Mucosa of gallbladder (tissue), 1 donor: ENCODE data around the gene DNER. TPM values are rescaled to one million over a fixed set of nuclear protein-coding genes. Genes with fewer than 3 reads are reported as not detected.
"Not testable (repeated sequence)": the region's sequence is repeated elsewhere in the genome, so short reads cannot be mapped to it uniquely, and the experiment has no call there.

Experiments
- DNase-seq: peaks from one replicate; pipeline ENCODE4 v3.0.0-alpha.2; 2020; ENCODE audit warnings: low spot score
- total RNA-seq: library from RNA; stranded (reverse); gene quantifications from one replicate; pipeline ENCODE4 v1.2.1, GENCODE V29; 2021
- donor health status: DM: no; HTN: no; CAD: no.

DNER gene
- 0.43 TPM for total RNA-seq

GRCh38 chr2:229714080-229714735 lies at the start of gene DNER:
Gene DNER, minus strand, starts transcription at chr2:229714555. Its CDS starts 132 bp downstream, at chr2:229714423.
- DNase-seq, result no peak

- no peak for DNase-seq
These were observed 47.3 kb upstream of the DNER start for GRCh38 chr2:229761663-229762062.

- not testable (repeated sequence) for DNase-seq
These were observed 43.1 kb upstream of the DNER start for GRCh38 chr2:229757462-229757861.

- DNase-seq, result no peak
These were observed 38.8 kb upstream of the DNER start for GRCh38 chr2:229752970-229753729.

- DNase-seq, result no peak
These were observed 35.4 kb upstream of the DNER start for GRCh38 chr2:229749779-229750178.

- no peak for DNase-seq
These were observed 34.6 kb upstream of the DNER start for GRCh38 chr2:229748950-229749349.

GRCh38 chr2:229742691-229743090 lies 28.3 kb upstream of the DNER start:
- DNase-seq, result not testable (repeated sequence)

GRCh38 chr2:229740279-229740678 lies 25.9 kb upstream of the DNER start:
- DNase-seq, result no peak

- no peak for DNase-seq
These were observed 23.8 kb upstream of the DNER start for GRCh38 chr2:229738024-229738625.

GRCh38 chr2:229734410-229734809 lies 20.1 kb upstream of the DNER start:
- no peak for DNase-seq

- DNase-seq, result no peak
These were observed 19.4 kb upstream of the DNER start for GRCh38 chr2:229733611-229734245.

GRCh38 chr2:229732897-229733296 lies 18.5 kb upstream of the DNER start:
- no peak for DNase-seq

- DNase-seq, result no peak
These were observed 17.6 kb upstream of the DNER start for GRCh38 chr2:229731916-229732315.

GRCh38 chr2:229731363-229731762 lies 17.0 kb upstream of the DNER start:
- no peak for DNase-seq

GRCh38 chr2:229728370-229728769 lies 14.0 kb upstream of the DNER start:
- no peak for DNase-seq

- DNase-seq, result no peak
These were observed 12.3 kb upstream of the DNER start for GRCh38 chr2:229726643-229727042.

- DNase-seq, result no peak
These were observed 11.6 kb upstream of the DNER start for GRCh38 chr2:229725716-229726574.

- DNase-seq, result not testable (repeated sequence)
These were observed 8.8 kb upstream of the DNER start for GRCh38 chr2:229723192-229723591.

- no peak for DNase-seq
These were observed 5.7 kb upstream of the DNER start for GRCh38 chr2:229719926-229720647.

- no peak for DNase-seq
These were observed 3.7 kb upstream of the DNER start for GRCh38 chr2:229718057-229718456.
